Ectodermal cell (in vitro differentiated cells): ENCODE measurements around the gene RNF145.
"Not testable (repeated sequence)": the region's sequence is repeated elsewhere in the genome, so short reads cannot be mapped to it uniquely, and the experiment has no call there.

Experiments
- H3K27ac ChIP-seq: 2 replicates; pipeline ENCODE4 v1.7.0; 2013; ENCODE audit warnings: mild to moderate bottlenecking, low read depth, low read length; ENCODE audit not compliant: insufficient read depth, poor library complexity, severe bottlenecking
- H3K27me3 ChIP-seq: 2 replicates; pipeline ENCODE4 v1.7.0; 2013; ENCODE audit warnings: mild to moderate bottlenecking, low read length; ENCODE audit not compliant: insufficient read depth, control insufficient read depth, poor library complexity, severe bottlenecking
- H3K36me3 ChIP-seq: one replicate; pipeline ENCODE4 v1.7.0; 2013; ENCODE audit warnings: low read length; ENCODE audit not compliant: control insufficient read depth, insufficient read depth
- H3K4me1 ChIP-seq: one replicate; pipeline ENCODE4 v1.7.0; 2013; ENCODE audit warnings: low read length; ENCODE audit not compliant: control insufficient read depth, insufficient read depth
- H3K4me3 ChIP-seq: 2 replicates; pipeline ENCODE4 v1.7.0; 2013; ENCODE audit warnings: low read depth, low read length, control low read depth; ENCODE audit not compliant: insufficient read depth
- H3K9me3 ChIP-seq: 2 replicates; pipeline ENCODE4 v1.7.0; 2013; ENCODE audit warnings: mild to moderate bottlenecking, low read length, moderate library complexity; ENCODE audit not compliant: control insufficient read depth
- WGBS, 2 experiments: methylation state at CpG; one replicate each; pipeline ENCODE4 v1.1.7; 2013; ENCODE audit warnings: missing lambda C conversion rate in 2 of 2; 5-methylcytosine and 5-hydroxymethylcytosine counted together

The RNF145 gene

DNA sequence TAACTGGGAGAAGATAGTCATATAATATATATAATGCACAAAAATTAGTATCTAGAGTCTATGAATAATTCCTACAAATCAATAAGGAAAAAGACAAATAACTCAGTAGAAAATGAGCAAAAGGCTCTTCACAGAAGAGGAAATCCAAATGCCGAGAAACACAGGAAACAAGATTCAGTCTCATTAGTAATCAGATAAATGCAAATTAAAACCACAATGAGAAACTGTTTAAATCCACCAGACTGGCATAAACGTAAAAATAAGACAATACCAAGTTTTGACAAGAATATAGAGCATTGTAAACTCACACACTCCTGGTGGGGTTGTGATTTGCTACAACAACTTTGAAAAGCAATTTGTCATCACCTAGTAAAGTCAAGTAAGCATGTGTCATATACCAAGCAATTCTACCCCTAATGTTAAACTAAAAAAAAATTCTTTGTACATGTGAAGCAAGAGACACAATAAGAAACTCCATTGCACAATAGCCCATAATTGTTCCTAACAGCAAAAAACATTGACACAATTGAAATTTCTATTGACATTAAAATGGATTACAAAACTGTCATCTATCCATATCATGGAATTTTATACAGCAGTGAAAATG lies 32.7 kb upstream of the RNF145 start:
- no peaks in the 10 kb centered on the region for H3K4me1 ChIP-seq
- H3K36me3 ChIP-seq = no peaks in the 10 kb centered on the region
- no peaks in the 10 kb centered on the region for H3K9me3 ChIP-seq
- WGBS, 2 experiments = 78 to 87% methylated on average over 2 of the region's 2 CpGs
- H3K27ac ChIP-seq = no peak overlapping the region
- peaks cover 11% of the 10 kb centered on the region for H3K27me3 ChIP-seq
- no peak overlapping the region for H3K4me3 ChIP-seq

DNA sequence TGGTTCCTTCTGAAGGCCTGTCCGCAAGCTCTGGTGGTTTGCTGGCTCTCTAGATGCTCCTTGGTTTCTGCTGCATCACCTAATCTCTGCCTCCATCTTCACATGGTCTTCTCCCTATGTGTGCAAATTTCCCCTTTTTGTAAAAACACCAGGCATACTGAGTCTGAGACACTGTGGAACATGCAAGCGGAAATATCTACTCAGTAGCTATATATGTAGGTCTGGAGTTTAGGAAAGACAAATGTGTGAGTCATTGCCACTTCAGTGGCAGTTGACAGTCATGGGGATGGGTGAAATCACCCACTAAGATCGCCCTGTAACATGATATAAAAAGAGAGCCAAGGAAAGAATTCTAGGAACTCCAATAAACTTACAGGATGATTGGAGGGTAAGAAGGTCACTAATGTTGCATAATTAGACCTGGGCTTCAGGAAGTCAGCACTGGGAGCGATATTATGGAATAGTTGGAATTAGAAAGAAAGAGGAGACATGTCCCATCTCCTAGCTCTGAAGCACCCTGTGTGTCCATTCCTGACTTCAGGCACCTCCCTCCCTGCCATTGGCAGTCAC lies 31.0 kb upstream of the RNF145 start:
- no peaks in the 10 kb centered on the region for H3K4me1 ChIP-seq
- H3K36me3 ChIP-seq = no peaks in the 10 kb centered on the region
- H3K27ac ChIP-seq = no peak overlapping the region
- peaks cover 3% of the 10 kb centered on the region for H3K27me3 ChIP-seq
- 87 to 90% methylated on average over 4 of the region's 4 CpGs for WGBS, 2 experiments
- no peaks in the 10 kb centered on the region for H3K9me3 ChIP-seq
- H3K4me3 ChIP-seq = no peak overlapping the region

DNA sequence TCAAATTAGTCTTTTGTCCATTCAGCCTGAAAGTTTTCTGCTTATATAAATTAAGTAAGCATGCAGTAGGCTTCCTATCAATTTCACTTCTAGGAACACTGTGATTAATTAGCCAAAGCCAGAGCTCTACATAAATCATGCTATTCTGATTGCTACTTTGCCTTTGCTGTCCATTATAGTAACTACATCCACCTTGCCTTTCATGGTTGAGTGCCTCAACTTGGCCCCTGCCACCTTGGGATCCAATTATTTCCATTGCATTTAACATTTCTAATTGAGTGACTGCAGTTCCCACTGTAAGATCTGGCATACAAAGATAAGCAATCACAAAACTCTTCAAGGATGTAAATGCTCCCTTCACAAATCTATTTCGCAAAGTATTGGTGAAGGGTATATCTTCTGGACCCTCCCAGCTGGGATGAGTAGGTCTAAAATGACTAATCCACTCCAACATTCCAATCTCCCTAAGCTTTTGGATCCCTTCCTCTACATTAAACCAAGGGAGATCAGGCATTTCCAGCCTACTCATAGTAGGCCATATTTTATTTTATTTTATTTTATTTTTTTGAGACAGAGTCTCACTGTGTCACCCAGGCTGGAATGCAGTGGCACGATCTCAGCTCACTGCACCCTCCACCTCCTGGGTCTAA lies 26.6 kb upstream of the RNF145 start:
- not testable (repeated sequence) for H3K27me3 ChIP-seq
- WGBS, 2 experiments = 86 to 91% methylated on average over 2 of the region's 2 CpGs

DNA sequence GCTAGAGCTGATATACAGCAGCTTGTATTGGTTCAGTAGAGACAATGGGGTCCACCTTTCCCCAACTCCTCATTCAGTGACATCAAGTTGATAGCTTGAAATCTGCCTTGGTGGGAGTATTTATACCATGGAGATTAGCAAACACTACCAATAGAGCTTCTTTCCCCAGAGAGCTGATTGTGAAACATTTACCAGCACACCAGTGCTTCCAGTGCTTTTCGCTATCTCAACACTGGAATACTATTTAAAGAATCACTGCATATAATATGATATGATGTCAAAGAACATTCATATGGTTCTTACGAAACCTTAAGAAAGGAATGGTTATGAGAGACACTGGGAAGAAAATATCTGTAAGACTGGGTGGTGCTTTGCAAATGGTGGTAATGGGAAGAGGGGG lies 21.8 kb upstream of the RNF145 start:
- H3K4me1 ChIP-seq = no peaks in the 10 kb centered on the region
- H3K27me3 ChIP-seq = peaks cover 14% of the 10 kb centered on the region
- no peak overlapping the region for H3K27ac ChIP-seq
- H3K4me3 ChIP-seq = no peak overlapping the region
- H3K36me3 ChIP-seq = no peaks in the 10 kb centered on the region
- WGBS, 2 experiments = 93 to 100% methylated on average over 1 of the region's 2 CpGs
- no peaks in the 10 kb centered on the region for H3K9me3 ChIP-seq

More for the DNA sequence above, 26.6 kb upstream of the RNF145 start:
- H3K36me3 ChIP-seq, H3K4me1 ChIP-seq, H3K4me3 ChIP-seq, H3K27ac ChIP-seq, H3K9me3 ChIP-seq: not testable (repeated sequence)

DNA sequence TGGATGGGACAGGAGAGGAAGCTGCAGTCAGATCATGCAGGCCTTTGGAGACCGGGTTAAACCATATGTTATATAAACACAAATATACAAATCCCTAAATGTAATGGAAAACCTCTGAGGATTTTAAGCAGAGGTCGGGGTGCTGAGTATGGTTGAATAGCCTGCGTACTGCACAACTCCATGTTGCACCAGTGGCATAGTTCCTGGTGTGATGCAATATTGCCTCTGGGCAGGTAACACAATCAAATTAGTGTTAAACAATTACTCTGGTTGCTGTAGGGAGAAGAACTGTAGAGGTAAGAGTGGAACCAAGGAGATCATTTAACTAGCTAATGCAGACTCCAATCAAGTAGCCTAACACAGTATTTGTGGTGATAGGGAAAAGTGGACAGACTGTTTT lies 21.3 kb upstream of the RNF145 start:
- Histone ChIP-seq H3K4me3 (no peak overlapping the region), H3K36me3 (no peaks in the 10 kb centered on the region), H3K27ac (no peak overlapping the region), H3K27me3 (peaks cover 14% of the 10 kb centered on the region), H3K9me3 (no peaks in the 10 kb centered on the region), H3K4me1 (no peaks in the 10 kb centered on the region)
- WGBS, 2 experiments = 89 to 95% methylated on average over 2 to 3 of the region's 3 CpGs

DNA sequence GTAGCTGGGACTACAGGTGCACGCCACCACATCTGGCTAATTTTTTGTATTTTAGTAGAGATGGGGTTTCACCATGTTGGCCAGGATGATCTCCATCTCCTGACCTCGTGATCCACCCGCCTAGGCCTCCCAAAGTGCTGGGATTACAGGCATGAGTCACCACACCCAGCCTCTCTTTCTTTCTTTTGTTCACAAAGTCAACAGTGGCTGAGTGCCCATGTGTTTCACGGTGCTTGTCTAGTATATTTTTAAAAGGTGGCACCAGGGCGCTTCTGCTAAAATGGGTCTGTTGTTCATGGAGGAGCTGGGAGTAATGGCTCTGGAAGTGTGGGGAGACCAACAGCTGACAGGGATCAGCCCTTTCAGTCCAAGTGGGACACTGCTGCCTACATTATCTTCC lies 18.7 kb upstream of the RNF145 start:
- 80 to 83% methylated on average over 5 of the region's 5 CpGs for WGBS, 2 experiments
- not testable (repeated sequence) for H3K27ac ChIP-seq, H3K9me3 ChIP-seq, H3K36me3 ChIP-seq, H3K4me3 ChIP-seq, H3K4me1 ChIP-seq
- H3K27me3 ChIP-seq = peaks cover 14% of the 10 kb centered on the region

DNA sequence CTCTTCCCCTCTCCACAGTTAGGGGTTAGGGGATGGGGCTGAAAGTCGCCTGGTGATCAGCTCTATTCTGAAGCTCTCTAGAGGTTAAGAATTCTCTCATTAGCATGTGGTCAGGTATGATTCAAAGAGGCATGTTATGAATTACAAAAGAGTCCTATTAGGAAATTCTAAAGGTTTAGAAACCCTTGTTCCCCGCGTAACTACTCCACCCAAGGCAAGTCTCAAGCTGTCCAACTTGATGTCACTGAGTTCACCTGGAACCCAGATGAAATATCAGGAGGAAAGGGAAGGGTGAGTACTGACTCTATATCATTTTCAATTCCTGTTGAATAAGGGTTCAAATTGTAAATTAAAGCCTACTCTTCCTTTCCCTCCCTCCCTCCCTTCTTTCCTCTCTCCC lies 18.1 kb upstream of the RNF145 start:
- H3K36me3 ChIP-seq = no peaks in the 10 kb centered on the region
- no peaks in the 10 kb centered on the region for H3K9me3 ChIP-seq
- H3K27ac ChIP-seq = no peak overlapping the region
- H3K4me1 ChIP-seq = no peaks in the 10 kb centered on the region
- peaks cover 12% of the 10 kb centered on the region for H3K27me3 ChIP-seq
- no peak overlapping the region for H3K4me3 ChIP-seq
- WGBS, 2 experiments = 70 to 72% methylated on average over 3 of the region's 3 CpGs

DNA sequence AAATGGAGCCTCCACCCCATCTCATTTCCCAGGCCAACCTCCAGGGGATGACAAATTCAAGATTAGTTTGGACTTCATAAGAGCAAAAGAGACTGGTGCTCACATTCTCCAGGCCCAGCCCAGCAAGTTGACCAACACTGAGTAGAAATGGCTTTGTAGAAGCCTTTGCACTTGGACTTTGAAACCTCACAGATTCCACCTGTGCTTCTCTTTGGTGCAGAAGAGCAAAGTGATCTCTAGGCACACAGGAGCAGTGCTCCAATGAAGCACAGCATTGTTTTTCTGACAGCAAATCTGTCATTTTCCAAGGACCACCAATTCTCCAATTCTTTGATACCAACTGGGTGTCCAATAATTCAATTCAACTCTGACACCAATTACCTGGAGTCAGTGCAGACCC lies 17.1 kb upstream of the RNF145 start:
- no peak overlapping the region for H3K4me3 ChIP-seq
- peaks cover 4% of the 10 kb centered on the region for H3K27me3 ChIP-seq
- H3K9me3 ChIP-seq = no peaks in the 10 kb centered on the region
- no peaks in the 10 kb centered on the region for H3K4me1 ChIP-seq
- no peak overlapping the region for H3K27ac ChIP-seq
- H3K36me3 ChIP-seq = no peaks in the 10 kb centered on the region

DNA sequence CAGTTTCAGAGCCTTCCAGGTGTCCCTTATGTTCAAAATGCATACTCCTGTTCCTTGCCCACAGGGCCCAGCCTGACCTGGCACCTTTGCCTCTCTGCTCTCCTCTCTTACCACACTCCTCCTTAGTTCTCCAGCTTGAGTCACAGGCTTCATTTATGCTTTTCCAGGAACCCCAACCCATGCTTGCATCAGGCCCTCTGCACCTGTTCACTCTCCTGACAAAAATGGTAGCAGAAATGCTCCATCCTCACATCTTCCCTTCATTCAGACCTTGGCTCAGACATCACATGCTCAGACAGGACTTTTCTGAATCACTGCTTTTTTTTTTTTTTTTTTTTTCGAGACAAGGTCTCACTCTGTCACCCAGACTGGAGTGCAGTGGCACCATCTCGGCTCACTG lies 15.1 kb upstream of the RNF145 start:
- 63 to 76% methylated on average over 2 of the region's 2 CpGs for WGBS, 2 experiments
- Histone ChIP-seq H3K36me3 (no peaks in the 10 kb centered on the region), H3K4me3 (no peak overlapping the region), H3K27ac (no peak overlapping the region), H3K9me3 (no peaks in the 10 kb centered on the region), H3K4me1 (no peaks in the 10 kb centered on the region), H3K27me3 (no peaks in the 10 kb centered on the region)

DNA sequence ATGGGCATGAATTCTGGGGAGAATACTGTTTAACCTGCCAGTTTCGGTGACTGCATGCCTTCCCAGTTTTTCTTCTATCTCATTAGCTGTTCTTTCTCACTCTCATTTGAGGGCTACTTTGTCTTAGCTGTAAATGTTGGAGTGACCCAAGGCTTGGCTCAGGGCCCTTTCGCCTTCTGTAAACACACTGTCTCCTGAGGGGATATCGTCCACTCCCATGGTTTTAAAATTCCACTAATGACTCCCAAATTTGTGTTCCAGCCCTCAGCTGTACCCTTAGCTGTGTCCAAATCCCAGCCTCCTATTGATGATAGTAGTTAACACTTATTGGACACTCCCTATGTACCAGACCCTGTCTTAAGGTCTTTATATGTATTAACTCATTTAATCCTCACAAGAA lies 14.1 kb upstream of the RNF145 start:
- Histone ChIP-seq H3K27ac (no peak overlapping the region), H3K27me3 (no peaks in the 10 kb centered on the region), H3K36me3 (no peaks in the 10 kb centered on the region), H3K4me1 (no peaks in the 10 kb centered on the region), H3K9me3 (no peaks in the 10 kb centered on the region), H3K4me3 (no peak overlapping the region)
- WGBS, 2 experiments = 87 to 96% methylated on average over 3 of the region's 3 CpGs
